ENCODE results near the gene PLPPR2.
A peak's percentile ranks its signal among the peaks of the same experiment; 100 is the strongest.
"Not testable (repeated sequence)": the region's sequence is repeated elsewhere in the genome, so short reads cannot be mapped to it uniquely, and the experiment has no call there.

The PLPPR2 gene

GRCh38 chr19:11377237-11377636, 22.0 kb downstream of the PLPPR2 start:
- peak overlapping the region in 1 of 2 experiments; percentile 84 for H3K18ac ChIP-seq (ENCODE audit: low read depth in 1 of 2, low read length in 2 of 2)
- H3K14ac ChIP-seq (ENCODE audit: low read length in 2 of 2) = no peak overlapping the region
- H3K27me3 ChIP-seq (ENCODE audit: control insufficient read depth in 1 of 2, insufficient read depth in 1 of 2, low read length in 2 of 2) = peaks cover 5 to 6% of the 10 kb centered on the region in 2 experiments
- peak overlapping the region; percentile 68 for H3K27ac ChIP-seq (ENCODE audit: low read length, poor library complexity, severe bottlenecking)
- H3K4me1 ChIP-seq (ENCODE audit: control insufficient read depth, insufficient read depth, low read depth, low read length) = peaks cover 45% of the 10 kb centered on the region
- no peak overlapping the region for H2AFZ ChIP-seq (ENCODE audit: low read depth, low read length)
- no peak overlapping the region for H4K91ac ChIP-seq (ENCODE audit: low read length)
- no peak overlapping the region for H2BK120ac ChIP-seq (ENCODE audit: low read depth, low read length)
- peak overlapping the region; percentile 8 for H4K8ac ChIP-seq (ENCODE audit: low read length)
- peaks cover 7% of the 10 kb centered on the region for H3K79me1 ChIP-seq (replicated peaks; ENCODE audit: low read length, poor library complexity, severe bottlenecking)
- no peak overlapping the region for H2BK15ac ChIP-seq (ENCODE audit: low read depth, poor library complexity, severe bottlenecking)
- H3K4me3 ChIP-seq (ENCODE audit: insufficient read depth in 1 of 2, low read depth in 1 of 2, low read length in 2 of 2) = peak overlapping the region in 1 of 2 experiments; percentile 55
- peak overlapping the region; percentile 26 for H3K9ac ChIP-seq (ENCODE audit: low read length)
- H3K4ac ChIP-seq (ENCODE audit: low read depth in 1 of 2, low read length in 2 of 2) = no peak overlapping the region
- H2AK5ac ChIP-seq (ENCODE audit: low read length, severe bottlenecking) = no peak overlapping the region
- no peak overlapping the region for H3K23ac ChIP-seq (ENCODE audit: low read length in 2 of 2)
- H2BK5ac ChIP-seq (ENCODE audit: low read depth, low read length, poor library complexity, severe bottlenecking) = no peak overlapping the region
- H3K9me3 ChIP-seq (ENCODE audit: control insufficient read depth, low read length) = no peaks in the 10 kb centered on the region
- peak overlapping the region in 1 of 2 experiments; percentile 29 for H2BK12ac ChIP-seq (ENCODE audit: low read length in 2 of 2)
- DNase-seq = peak; percentile 78
- H3K4me2 ChIP-seq (ENCODE audit: low read length, poor library complexity, severe bottlenecking) = no peak overlapping the region
- H3K36me3 ChIP-seq (ENCODE audit: control insufficient read depth in 1 of 2, insufficient read depth in 2 of 2, low read depth in 1 of 2, low read length in 2 of 2) = no peaks in the 10 kb centered on the region

DNA sequence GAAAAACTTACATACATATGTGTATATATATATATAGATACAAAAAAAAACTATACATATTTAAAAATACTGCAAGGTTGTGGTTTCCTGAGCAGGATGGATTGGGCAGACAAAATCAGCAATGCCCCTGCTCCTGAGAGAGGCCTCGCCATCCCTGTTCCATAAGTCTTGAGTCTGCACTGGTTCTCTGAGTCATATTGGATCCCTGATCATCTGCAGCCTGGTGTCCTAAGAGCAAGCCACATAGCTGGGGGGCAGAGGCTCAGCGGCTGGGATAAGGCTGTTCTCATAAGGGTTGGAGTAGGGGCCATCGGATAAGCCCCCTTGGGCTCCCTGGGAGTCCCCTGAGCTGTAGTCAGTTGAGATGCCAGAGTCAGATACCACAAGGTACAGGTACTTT, 22.5 kb downstream of the PLPPR2 start:
- peak overlapping the region in 1 of 2 experiments; percentile 69 for H3K18ac ChIP-seq (ENCODE audit: low read depth in 1 of 2, low read length in 2 of 2)
- peaks cover 5 to 10% of the 10 kb centered on the region in 2 experiments for H3K27me3 ChIP-seq (ENCODE audit: control insufficient read depth in 1 of 2, insufficient read depth in 1 of 2, low read length in 2 of 2)
- H2BK120ac ChIP-seq (ENCODE audit: low read depth, low read length) = no peak overlapping the region
- peak overlapping the region in 1 of 2 experiments; percentile 55 for H3K4me3 ChIP-seq (ENCODE audit: insufficient read depth in 1 of 2, low read depth in 1 of 2, low read length in 2 of 2)
- no peak overlapping the region for H2BK5ac ChIP-seq (ENCODE audit: low read depth, low read length, poor library complexity, severe bottlenecking)
- no peak overlapping the region for H4K8ac ChIP-seq (ENCODE audit: low read length)
- peak overlapping the region; percentile 8 for H2AK5ac ChIP-seq (ENCODE audit: low read length, severe bottlenecking)
- no peak overlapping the region for H2BK15ac ChIP-seq (ENCODE audit: low read depth, poor library complexity, severe bottlenecking)
- no peak overlapping the region for H3K14ac ChIP-seq (ENCODE audit: low read length in 2 of 2)
- H3K9me3 ChIP-seq (ENCODE audit: control insufficient read depth, low read length) = no peaks in the 10 kb centered on the region
- peak; percentile 56 for DNase-seq
- H3K4me1 ChIP-seq (ENCODE audit: control insufficient read depth, insufficient read depth, low read depth, low read length) = peaks cover 47% of the 10 kb centered on the region
- no peak overlapping the region for H2AFZ ChIP-seq (ENCODE audit: low read depth, low read length)
- H2BK12ac ChIP-seq (ENCODE audit: low read length in 2 of 2) = peak overlapping the region in 1 of 2 experiments; percentile 27
- peak overlapping the region in 1 of 2 experiments; percentile 40 for H3K4ac ChIP-seq (ENCODE audit: low read depth in 1 of 2, low read length in 2 of 2)
- no peaks in the 10 kb centered on the region for H3K36me3 ChIP-seq (ENCODE audit: control insufficient read depth in 1 of 2, insufficient read depth in 2 of 2, low read depth in 1 of 2, low read length in 2 of 2)
- 95% methylated on average over 3 of the region's 3 CpGs for WGBS
- peak overlapping the region; percentile 69 for H3K27ac ChIP-seq (ENCODE audit: low read length, poor library complexity, severe bottlenecking)
- H3K4me2 ChIP-seq (ENCODE audit: low read length, poor library complexity, severe bottlenecking) = no peak overlapping the region
- H3K23ac ChIP-seq (ENCODE audit: low read length in 2 of 2) = no peak overlapping the region
- H3K79me1 ChIP-seq (replicated peaks; ENCODE audit: low read length, poor library complexity, severe bottlenecking) = peaks cover 7% of the 10 kb centered on the region
- H3K9ac ChIP-seq (ENCODE audit: low read length) = peak overlapping the region; percentile 26
- H4K91ac ChIP-seq (ENCODE audit: low read length) = peak overlapping the region; percentile 2

DNA sequence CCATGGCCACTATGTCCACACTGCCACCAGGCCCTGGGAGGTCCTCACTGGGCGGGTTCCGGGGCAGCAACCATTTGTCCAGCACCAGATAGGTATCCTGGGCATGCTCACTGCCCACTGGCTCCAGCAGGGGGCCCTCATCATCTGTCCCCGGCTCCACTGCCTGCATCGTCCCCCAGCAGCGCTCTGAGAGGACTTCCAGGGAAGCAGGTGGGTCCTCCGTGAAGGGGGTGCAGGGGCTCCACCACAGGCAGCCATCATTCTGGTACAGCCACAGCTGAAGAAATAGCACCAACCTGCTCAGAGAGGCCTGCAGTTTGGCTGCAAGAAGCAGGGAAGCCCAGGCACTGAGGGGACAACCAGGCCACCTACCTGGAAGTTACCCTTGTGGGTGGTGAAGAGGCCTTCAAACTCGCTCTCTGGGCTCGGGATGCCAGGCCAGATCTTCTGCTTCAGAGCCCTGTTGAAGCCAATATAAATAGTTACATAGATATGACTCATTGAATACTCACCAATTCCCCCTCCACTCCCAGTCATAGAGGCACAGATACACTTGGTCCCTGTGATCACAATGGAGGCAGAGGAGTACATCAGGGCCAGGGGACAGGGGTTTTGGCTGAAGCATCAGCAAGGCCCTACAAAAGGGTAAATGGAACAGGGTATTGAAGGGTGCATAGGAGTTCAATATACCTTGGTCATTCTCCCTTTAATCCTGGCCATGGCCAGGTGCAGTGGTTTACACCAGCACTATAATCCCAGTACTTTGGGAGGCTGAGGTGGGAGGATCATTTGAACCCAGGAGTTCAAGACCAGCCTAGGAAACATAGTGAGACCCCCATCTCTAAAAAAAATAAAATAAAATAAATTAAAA, 23.3 kb downstream of the PLPPR2 start:
- Histone ChIP-seq H3K4me1 (ENCODE audit: control insufficient read depth, insufficient read depth, low read depth, low read length) (peaks cover 53% of the 10 kb centered on the region), H3K18ac (ENCODE audit: low read depth in 1 of 2, low read length in 2 of 2) (peak overlapping the region in 1 of 2 experiments; percentile 69), H3K4me3 (ENCODE audit: insufficient read depth in 1 of 2, low read depth in 1 of 2, low read length in 2 of 2) (peak overlapping the region in 1 of 2 experiments; percentile 55), H2BK5ac (ENCODE audit: low read depth, low read length, poor library complexity, severe bottlenecking) (no peak overlapping the region), H3K9me3 (ENCODE audit: control insufficient read depth, low read length) (no peaks in the 10 kb centered on the region), H4K91ac (ENCODE audit: low read length) (peak overlapping the region; percentile 52), H3K23ac (ENCODE audit: low read length in 2 of 2) (peak overlapping the region in 1 of 2 experiments; percentile 77), H4K8ac (ENCODE audit: low read length) (peak overlapping the region; percentile 38), H2AFZ (ENCODE audit: low read depth, low read length) (no peak overlapping the region), H3K9ac (ENCODE audit: low read length) (peak overlapping the region; percentile 26), H3K14ac (ENCODE audit: low read length in 2 of 2) (peak overlapping the region in 1 of 2 experiments; percentile 62), H2BK12ac (ENCODE audit: low read length in 2 of 2) (peak overlapping the region in 1 of 2 experiments; percentile 27), H3K4ac (ENCODE audit: low read depth in 1 of 2, low read length in 2 of 2) (peak overlapping the region in 1 of 2 experiments; percentile 44), H3K4me2 (ENCODE audit: low read length, poor library complexity, severe bottlenecking) (no peak overlapping the region), H3K27me3 (ENCODE audit: control insufficient read depth in 1 of 2, insufficient read depth in 1 of 2, low read length in 2 of 2) (peaks cover 11 to 15% of the 10 kb centered on the region in 2 experiments), H2BK15ac (ENCODE audit: low read depth, poor library complexity, severe bottlenecking) (no peak overlapping the region), H2BK120ac (ENCODE audit: low read depth, low read length) (no peak overlapping the region), H2AK5ac (ENCODE audit: low read length, severe bottlenecking) (peak overlapping the region; percentile 34), H3K36me3 (ENCODE audit: control insufficient read depth in 1 of 2, insufficient read depth in 2 of 2, low read depth in 1 of 2, low read length in 2 of 2) (no peaks in the 10 kb centered on the region), H3K79me1 (replicated peaks; ENCODE audit: low read length, poor library complexity, severe bottlenecking) (peaks cover 7% of the 10 kb centered on the region), H3K27ac (ENCODE audit: low read length, poor library complexity, severe bottlenecking) (peak overlapping the region; percentile 69)
- WGBS = 61% methylated on average over 6 of the region's 8 CpGs
- DNase-seq = peak; percentile 79

DNA sequence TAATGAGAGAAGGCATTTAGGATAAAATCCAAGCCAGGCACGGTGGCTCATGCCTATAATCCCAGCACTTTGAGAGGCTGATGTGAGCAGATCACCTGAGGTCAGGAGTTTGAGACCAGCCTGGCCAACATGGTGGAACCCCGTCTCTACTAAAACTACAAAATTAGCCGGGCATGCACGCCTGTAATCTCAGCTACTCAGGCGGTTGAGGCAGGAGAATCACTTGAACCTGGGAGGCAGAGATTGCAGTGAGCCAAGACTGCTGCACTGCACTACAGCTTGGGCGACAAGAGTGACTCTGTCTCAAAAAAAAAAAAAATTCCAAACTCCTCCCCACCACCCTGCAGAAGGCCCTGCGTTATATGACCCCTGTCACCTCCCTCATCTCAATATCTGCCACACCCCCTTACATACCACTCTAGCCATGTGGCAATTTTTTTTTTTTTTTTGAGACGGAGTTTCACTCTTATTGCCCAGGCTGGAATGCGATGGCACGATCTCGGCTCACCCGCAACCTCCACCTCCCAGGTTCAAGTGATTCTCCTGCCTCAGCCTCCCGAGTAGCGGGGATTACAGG, 24.1 kb downstream of the PLPPR2 start:
- not testable (repeated sequence) for DNase-seq; H3K79me1 ChIP-seq (replicated peaks; ENCODE audit: low read length, poor library complexity, severe bottlenecking); H4K8ac ChIP-seq (ENCODE audit: low read length); H2BK15ac ChIP-seq (ENCODE audit: low read depth, poor library complexity, severe bottlenecking); H2BK12ac ChIP-seq (ENCODE audit: low read length in 2 of 2); H3K36me3 ChIP-seq (ENCODE audit: control insufficient read depth in 1 of 2, insufficient read depth in 2 of 2, low read depth in 1 of 2, low read length in 2 of 2); H2BK5ac ChIP-seq (ENCODE audit: low read depth, low read length, poor library complexity, severe bottlenecking); H3K9ac ChIP-seq (ENCODE audit: low read length); H3K9me3 ChIP-seq (ENCODE audit: control insufficient read depth, low read length); H2AFZ ChIP-seq (ENCODE audit: low read depth, low read length); H3K18ac ChIP-seq (ENCODE audit: low read depth in 1 of 2, low read length in 2 of 2); H3K4me2 ChIP-seq (ENCODE audit: low read length, poor library complexity, severe bottlenecking); H4K91ac ChIP-seq (ENCODE audit: low read length); H2BK120ac ChIP-seq (ENCODE audit: low read depth, low read length); H3K4ac ChIP-seq (ENCODE audit: low read depth in 1 of 2, low read length in 2 of 2); H3K4me3 ChIP-seq (ENCODE audit: insufficient read depth in 1 of 2, low read depth in 1 of 2, low read length in 2 of 2); H3K14ac ChIP-seq (ENCODE audit: low read length in 2 of 2); H3K23ac ChIP-seq (ENCODE audit: low read length in 2 of 2); H2AK5ac ChIP-seq (ENCODE audit: low read length, severe bottlenecking); H3K27ac ChIP-seq (ENCODE audit: low read length, poor library complexity, severe bottlenecking)
- WGBS = 91% methylated on average over 13 of the region's 14 CpGs
- Histone ChIP-seq H3K4me1 (ENCODE audit: control insufficient read depth, insufficient read depth, low read depth, low read length) (peaks cover 58% of the 10 kb centered on the region), H3K27me3 (ENCODE audit: control insufficient read depth in 1 of 2, insufficient read depth in 1 of 2, low read length in 2 of 2) (peaks cover 14 to 15% of the 10 kb centered on the region in 2 experiments)

Measured in mesenchymal stem cell (in vitro differentiated cells and primary cell).